Gastrocnemius medialis (tissue), 4 donors: ENCODE measurements around the gene CTRB1. TPM values are rescaled to one million over a fixed set of nuclear protein-coding genes. Genes with fewer than 3 reads are reported as not detected.
A peak's percentile ranks its signal among the peaks of the same experiment; 100 is the strongest.

ENCODE experiments used
- ATAC-seq, 2 donors: fragments of 150-250 bp; one replicate each; pipeline ENCODE4 v1.9.1; 2016
- DNase-seq, 2 donors: peaks; one replicate each; pipeline ENCODE4 v3.0.0-alpha.2; 2019
- H3K27ac ChIP-seq, 4 donors: fragments of 200-600 bp; sonication (generic); 1 replicate in 1 of 4; 2 replicates in 3 of 4; pipeline ENCODE4 v1.5.1; 2016 to 2018; ENCODE audit warnings: mild to moderate bottlenecking in 2 of 4, moderate library complexity in 1 of 4
- H3K27me3 ChIP-seq, 3 donors: fragments of 200-600 bp; sonication (generic) in 2 of 3; 1 replicate in 1 of 3; 2 replicates in 2 of 3; pipeline versions ENCODE4 v1.5.1 to v1.6.0; 2016 to 2019; ENCODE audit warnings: mild to moderate bottlenecking in 1 of 3, moderate library complexity in 1 of 3
- H3K36me3 ChIP-seq, 2 donors: fragments of 200-600 bp; sonication (generic) in 1 of 2; one replicate each; pipeline ENCODE4 v1.5.1; 2017 to 2018
- H3K4me1 ChIP-seq, 2 donors: fragments of 200-600 bp; sonication (generic) in 1 of 2; one replicate each; pipeline ENCODE4 v1.5.1; 2016 to 2017; ENCODE audit warnings: mild to moderate bottlenecking in 2 of 2
- H3K4me3 ChIP-seq, 4 donors: fragments of 200-600 bp; sonication (generic) in 3 of 4; 1 replicate in 1 of 4; 2 replicates in 3 of 4; pipeline ENCODE4 v1.5.1; 2016 to 2019; ENCODE audit warnings: mild to moderate bottlenecking in 2 of 4
- H3K9me3 ChIP-seq, 3 donors: fragments of 200-600 bp; sonication (generic) in 2 of 3; 1 replicate in 1 of 3; 2 replicates in 2 of 3; pipeline ENCODE4 v1.5.1; 2016 to 2019
- POLR2A ChIP-seq, 2 donors: fragments of 450-650 bp; IDR thresholded peaks; one replicate each; pipeline ENCODE4 v1.6.1; 2017; ENCODE audit warnings: antibody characterized with exemption in 2 of 2, mild to moderate bottlenecking in 2 of 2, moderate library complexity in 2 of 2
- in situ Hi-C, 4 donors: fragments of 200-750 bp; cut with MboI; loops; one replicate each; pipeline versions ENCODE4 v1.15.0 to v1.8.0; 2017; ENCODE audit warnings: low sequenced_read_pairs in 4 of 4
- intact Hi-C: fragments of 100-400 bp; cut with DNase I; formaldehyde crosslinking; loops from one replicate; pipeline ENCODE4 v1.15.1; 2023; ENCODE audit warnings: low total_unique reads
- total RNA-seq, 4 donors: library from RNA; depleted of rRNA; stranded (reverse); fragments of >200 nt; gene quantifications; one replicate each; pipeline versions ENCODE4 v1.1.0 to v1.2.3, GENCODE V29; 2016
- TF ChIP-seq, protein P1 (sequence below), 5 experiments: fragments of 450-650 bp in 3 of 5; fragments of 200-600 bp in 2 of 5; sonication (generic) in 2 of 5; IDR thresholded peaks in 4 of 5; conservative IDR thresholded peaks in 1 of 5; 1 replicate in 4 of 5; 2 replicates in 1 of 5; pipeline ENCODE4 v1.5.1; 2016 to 2019; ENCODE audit warnings: antibody characterized with exemption in 5 of 5, mild to moderate bottlenecking in 3 of 5, moderate library complexity in 3 of 5

The CTRB1 gene
- total RNA-seq, 4 donors from 2014 or later = not detected

DNA sequence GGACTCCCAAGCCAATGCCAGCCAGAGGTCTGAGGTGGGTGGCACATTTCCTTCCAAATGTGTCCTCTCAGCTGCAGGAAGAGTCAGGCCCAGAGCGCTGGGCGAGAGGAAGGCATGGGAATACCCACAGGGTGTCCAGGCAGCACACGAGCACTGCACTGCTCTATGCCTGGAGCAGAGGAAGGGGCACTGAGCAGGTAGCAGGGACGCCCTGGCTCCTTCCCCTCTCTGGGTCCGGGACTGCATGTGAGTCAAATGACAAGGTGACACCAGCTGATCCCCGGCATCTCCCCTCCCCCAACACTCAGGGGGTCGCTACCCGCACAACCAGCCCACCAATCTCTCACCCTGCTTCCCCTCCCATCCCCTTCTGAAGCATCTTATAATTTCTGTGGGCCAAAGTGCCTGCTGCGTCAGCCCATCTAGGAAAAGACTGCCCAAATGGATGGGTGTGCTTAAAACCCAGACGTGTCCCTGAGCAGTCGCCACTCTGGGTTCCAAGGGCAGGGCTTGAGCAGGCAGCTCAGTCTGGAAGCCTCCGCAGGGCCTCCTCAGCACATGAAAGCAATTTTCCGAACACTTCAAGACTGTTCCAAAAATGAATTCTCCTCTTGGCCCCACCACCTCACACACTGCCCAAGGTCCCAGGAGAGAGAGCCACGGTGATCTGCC is 44.6 kb downstream of the CTRB1 start:
- peak overlapping the region; percentile 95 to 100 (median 98) for H3K27ac ChIP-seq
- DNase-seq (peak in 1 of 2 donors; percentile 55), ATAC-seq (peak; percentile 17 to 24)
- intact Hi-C loops (loop anchor here (1.0 to 10.0 kb wide), 2 partner anchors 9 to 149 kb away; partner anchors contain the start of gene LDHD), in situ Hi-C loops (no loop called here)
- H3K9me3 ChIP-seq = no peaks in the 10 kb centered on the region
- no peaks in the 10 kb centered on the region for H3K36me3 ChIP-seq
- peaks cover 78 to 79% of the 10 kb centered on the region in 2 donors for H3K4me1 ChIP-seq
- no peaks in the 10 kb centered on the region for H3K27me3 ChIP-seq
- H3K4me3 ChIP-seq = peak overlapping the region; percentile 75 to 97 (median 90)
- TF ChIP-seq, protein P1, sequence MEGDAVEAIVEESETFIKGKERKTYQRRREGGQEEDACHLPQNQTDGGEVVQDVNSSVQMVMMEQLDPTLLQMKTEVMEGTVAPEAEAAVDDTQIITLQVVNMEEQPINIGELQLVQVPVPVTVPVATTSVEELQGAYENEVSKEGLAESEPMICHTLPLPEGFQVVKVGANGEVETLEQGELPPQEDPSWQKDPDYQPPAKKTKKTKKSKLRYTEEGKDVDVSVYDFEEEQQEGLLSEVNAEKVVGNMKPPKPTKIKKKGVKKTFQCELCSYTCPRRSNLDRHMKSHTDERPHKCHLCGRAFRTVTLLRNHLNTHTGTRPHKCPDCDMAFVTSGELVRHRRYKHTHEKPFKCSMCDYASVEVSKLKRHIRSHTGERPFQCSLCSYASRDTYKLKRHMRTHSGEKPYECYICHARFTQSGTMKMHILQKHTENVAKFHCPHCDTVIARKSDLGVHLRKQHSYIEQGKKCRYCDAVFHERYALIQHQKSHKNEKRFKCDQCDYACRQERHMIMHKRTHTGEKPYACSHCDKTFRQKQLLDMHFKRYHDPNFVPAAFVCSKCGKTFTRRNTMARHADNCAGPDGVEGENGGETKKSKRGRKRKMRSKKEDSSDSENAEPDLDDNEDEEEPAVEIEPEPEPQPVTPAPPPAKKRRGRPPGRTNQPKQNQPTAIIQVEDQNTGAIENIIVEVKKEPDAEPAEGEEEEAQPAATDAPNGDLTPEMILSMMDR (IDR thresholded peaks at IDR 0.05 in 4 of 5, conservative IDR thresholded peaks at IDR 0.05 in 1 of 5) = no peak

GRCh38 chr16:75263963-75264445 is 45.2 kb downstream of the CTRB1 start:
- Histone ChIP-seq H3K4me1 (peaks cover 72 to 74% of the 10 kb centered on the region in 2 donors), H3K27me3 (no peaks in the 10 kb centered on the region), H3K9me3 (no peaks in the 10 kb centered on the region), H3K36me3 (no peaks in the 10 kb centered on the region), H3K4me3 (peak overlapping the region; percentile 75 to 97 (median 90)), H3K27ac (peak overlapping the region; percentile 95 to 100 (median 98))
- peak; percentile 95 to 97 for DNase-seq
- intact Hi-C loops (loop anchor here (1.0 to 10.0 kb wide), 3 partner anchors 10 to 149 kb away; partner anchors contain the start of gene LDHD), in situ Hi-C loops (no loop called here)
- TF ChIP-seq, protein P1 (IDR thresholded peaks at IDR 0.05 in 4 of 5, conservative IDR thresholded peaks at IDR 0.05 in 1 of 5) = no peak
- peak; percentile 62 to 74 for TF ChIP-seq POLR2A (IDR thresholded peaks at IDR 0.05)
- peak; percentile 60 to 68 for ATAC-seq

DNA sequence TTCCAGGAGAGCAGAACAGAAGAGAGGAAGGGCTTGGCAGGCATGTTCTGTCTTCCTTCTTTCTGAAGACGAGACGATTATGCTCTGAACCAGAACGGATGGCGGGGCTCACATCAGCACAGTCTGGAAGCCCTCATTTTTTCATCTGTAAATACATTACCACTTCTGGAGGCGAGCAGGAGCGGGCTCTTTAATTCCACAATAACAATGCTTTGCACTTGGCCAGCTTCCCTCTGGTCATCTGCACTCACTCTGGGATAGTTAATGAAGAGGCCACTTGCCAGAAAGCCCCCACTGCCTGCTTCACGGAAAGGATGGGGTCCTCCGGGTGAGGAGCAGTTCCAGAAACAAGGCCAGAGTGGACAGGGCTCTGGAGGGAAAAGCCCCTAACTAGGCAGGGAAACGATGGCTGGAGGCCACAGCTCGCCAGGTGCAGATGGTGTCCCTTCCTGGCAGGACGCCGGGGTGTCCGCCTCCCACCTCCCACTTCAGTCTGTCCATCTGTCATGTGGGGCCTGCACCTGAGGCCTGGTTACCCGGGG is 45.7 kb downstream of the CTRB1 start:
- ATAC-seq (peak; percentile 1 to 6), DNase-seq (peak in 1 of 2 donors; percentile 66)
- H3K36me3 ChIP-seq = no peaks in the 10 kb centered on the region
- H3K27ac ChIP-seq = peak overlapping the region; percentile 95 to 100 (median 98)
- in situ Hi-C loops (no loop called here), intact Hi-C loops (loop anchor here (2.0 to 10.0 kb wide), 2 partner anchors 26 to 150 kb away; partner anchors contain the start of gene LDHD)
- TF ChIP-seq, protein P1 (IDR thresholded peaks at IDR 0.05 in 4 of 5, conservative IDR thresholded peaks at IDR 0.05 in 1 of 5) = no peak
- no peak for TF ChIP-seq POLR2A (IDR thresholded peaks at IDR 0.05)
- no peaks in the 10 kb centered on the region for H3K27me3 ChIP-seq
- peaks cover 69 to 72% of the 10 kb centered on the region in 2 donors for H3K4me1 ChIP-seq
- H3K4me3 ChIP-seq = peak overlapping the region; percentile 75 to 97 (median 90)
- H3K9me3 ChIP-seq = no peaks in the 10 kb centered on the region

DNA sequence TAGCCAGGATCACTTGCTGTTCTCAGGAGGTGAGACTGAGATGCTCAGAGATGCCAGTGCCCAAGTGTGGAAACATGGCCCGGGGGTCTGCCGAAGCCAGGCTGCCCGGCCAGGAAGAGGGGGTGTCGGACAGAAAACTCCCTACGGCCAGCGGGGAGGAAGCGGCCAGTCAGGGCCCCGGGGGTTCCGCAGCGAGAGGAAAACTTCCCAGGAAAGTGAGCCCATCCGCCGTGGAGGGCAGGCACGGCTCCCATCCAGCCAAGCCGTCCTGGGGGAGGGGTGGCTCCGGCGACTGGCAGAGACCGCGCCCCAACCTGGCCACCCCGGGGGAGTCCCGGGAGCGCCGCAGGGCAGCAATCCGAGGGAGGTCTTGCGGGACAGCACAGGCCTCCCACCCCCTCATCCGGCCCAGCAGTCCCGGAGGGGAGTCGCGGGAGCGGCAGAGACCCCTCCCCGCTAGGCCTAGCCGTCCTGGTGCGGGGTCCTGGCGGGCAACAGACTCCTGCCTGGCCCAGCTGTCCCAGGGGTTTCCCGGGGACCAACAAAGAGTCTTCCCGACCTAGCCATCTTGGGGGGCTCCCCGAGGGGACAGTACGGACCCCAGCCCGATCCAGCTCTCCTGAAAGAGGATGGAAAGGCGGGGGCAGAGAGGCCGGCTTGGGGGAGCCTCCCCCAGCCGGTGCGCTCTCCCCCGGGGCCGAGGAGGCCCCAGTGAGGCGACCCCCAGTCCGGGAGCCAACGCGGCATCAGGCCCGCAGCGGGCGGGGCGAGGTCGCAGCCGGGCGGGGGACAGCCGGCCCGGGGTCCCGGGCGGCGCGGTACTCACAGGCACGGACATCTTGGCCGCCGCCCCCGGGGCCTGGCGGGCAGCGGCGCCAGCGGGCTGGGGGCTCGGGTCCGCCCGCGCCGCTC is 46.5 kb downstream of the CTRB1 start:
- Histone ChIP-seq H3K4me1 (peaks cover 64 to 70% of the 10 kb centered on the region in 2 donors), H3K9me3 (no peaks in the 10 kb centered on the region), H3K27ac (peak overlapping the region; percentile 95 to 100 (median 98)), H3K36me3 (no peaks in the 10 kb centered on the region), H3K4me3 (peak overlapping the region; percentile 75 to 97 (median 90)), H3K27me3 (no peaks in the 10 kb centered on the region)
- peak in 1 of 2 donors; percentile 72 for DNase-seq
- intact Hi-C loops (loop anchor here (2.0 to 10.0 kb wide), 2 partner anchors 26 to 150 kb away; partner anchors contain the start of gene LDHD), in situ Hi-C loops (no loop called here)
- ATAC-seq = peak; percentile 22 to 25
- TF ChIP-seq, protein P1 (IDR thresholded peaks at IDR 0.05 in 4 of 5, conservative IDR thresholded peaks at IDR 0.05 in 1 of 5) = no peak
- TF ChIP-seq POLR2A (IDR thresholded peaks at IDR 0.05) = peak in 1 of 2 donors; percentile 23
